Osteoblast (primary cell): ENCODE data around the gene MICU1. TPM values are rescaled to one million over a fixed set of nuclear protein-coding genes. Genes with fewer than 3 reads are reported as not detected.
A peak's percentile ranks its signal among the peaks of the same experiment; 100 is the strongest.

ENCODE experiments used
- DNase-seq: peaks from one replicate; pipeline ENCODE4 v3.0.0; 2011; ENCODE audit warnings: low spot score, mixed read lengths; ENCODE audit not compliant: insufficient read length; ENCODE audit errors: missing footprints
- H2AFZ ChIP-seq: 2 replicates; pipeline ENCODE4 v1.6.0; 2011; ENCODE audit warnings: mild to moderate bottlenecking, low read length
- H3K27ac ChIP-seq: 2 replicates; pipeline ENCODE4 v1.5.1; 2011; ENCODE audit warnings: mild to moderate bottlenecking, low read depth, low read length, moderate library complexity
- H3K27me3 ChIP-seq: 2 replicates; pipeline ENCODE4 v1.6.0; 2012; ENCODE audit warnings: mild to moderate bottlenecking, control low read depth, inconsistent platforms, low read length, moderate library complexity; ENCODE audit not compliant: insufficient read depth
- H3K36me3 ChIP-seq: 2 replicates; pipeline ENCODE4 v1.5.1; 2011; ENCODE audit warnings: mild to moderate bottlenecking, low read length, control low read depth, moderate library complexity; ENCODE audit not compliant: insufficient read depth
- H3K4me1 ChIP-seq: 2 replicates; pipeline ENCODE4 v1.5.1; 2011; ENCODE audit warnings: mild to moderate bottlenecking, low read length, control low read depth, moderate library complexity; ENCODE audit not compliant: insufficient read depth
- H3K4me2 ChIP-seq: 2 replicates; pipeline ENCODE4 v1.6.0; 2011; ENCODE audit warnings: mild to moderate bottlenecking, low read length; ENCODE audit not compliant: insufficient read depth
- H3K4me3 ChIP-seq: fragments of 200-600 bp; sonication (generic); 3 replicates; pipeline ENCODE4 v1.5.1; 2012; ENCODE audit warnings: mild to moderate bottlenecking, low read length, inconsistent platforms; ENCODE audit not compliant: insufficient read depth
- H3K79me2 ChIP-seq: 2 replicates; pipeline ENCODE4 v1.6.0; 2012; ENCODE audit warnings: mild to moderate bottlenecking, low read length, control low read depth, inconsistent platforms; ENCODE audit not compliant: insufficient read depth
- H3K9me3 ChIP-seq: 2 replicates; pipeline ENCODE4 v1.5.1; 2011; ENCODE audit warnings: low read depth, low read length, control low read depth
- H4K20me1 ChIP-seq: 2 replicates; pipeline ENCODE4 v1.6.0; 2012; ENCODE audit warnings: mild to moderate bottlenecking, low read length, control low read depth; ENCODE audit not compliant: insufficient read depth
- total RNA-seq: library from RNA; depleted of rRNA; stranded (reverse); fragments of >200 nt; gene quantifications from 2 replicates; pipeline ENCODE4 v1.2.3, GENCODE V29; 2012
- TF ChIP-seq, protein P1 (sequence below): IDR thresholded peaks from 2 replicates; pipeline ENCODE4 v1.5.1; 2011; ENCODE audit warnings: mild to moderate bottlenecking, low read depth, low read length, moderate library complexity; ENCODE audit errors: extremely low read depth

The MICU1 gene
- total RNA-seq, 1 donor, result 79.6 TPM

DNA sequence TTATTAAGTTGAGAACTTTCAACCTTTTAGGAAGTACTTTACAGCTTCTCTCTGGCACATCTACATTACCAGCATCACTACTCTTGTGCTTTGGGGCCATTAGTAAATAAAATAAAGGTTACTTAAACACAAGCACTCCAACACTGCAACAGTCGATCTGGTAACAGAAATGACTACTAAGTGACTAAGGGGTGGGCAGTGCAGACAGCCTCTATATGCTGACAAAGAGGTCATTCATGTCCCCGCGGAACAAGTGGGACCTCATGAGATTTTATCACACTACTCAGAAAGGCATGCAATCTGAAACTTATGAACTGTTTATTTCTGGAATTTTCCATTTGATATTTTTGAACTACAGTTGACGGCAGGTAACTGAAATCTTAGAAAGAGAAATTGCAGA lies 159.9 kb downstream of the MICU1 start:
- H3K27me3 ChIP-seq, result no peaks in the 10 kb centered on the region
- H3K4me3 ChIP-seq, result no peak overlapping the region
- no peaks in the 10 kb centered on the region for H3K9me3 ChIP-seq
- no peak overlapping the region for H2AFZ ChIP-seq
- H3K36me3 ChIP-seq, result no peaks in the 10 kb centered on the region
- DNase-seq, result no peak
- H3K79me2 ChIP-seq, result no peaks in the 10 kb centered on the region
- H3K27ac ChIP-seq, result no peak overlapping the region
- peak overlapping the region; percentile 44 for H3K4me2 ChIP-seq
- H3K4me1 ChIP-seq, result peaks cover 11% of the 10 kb centered on the region
- TF ChIP-seq, protein P1, sequence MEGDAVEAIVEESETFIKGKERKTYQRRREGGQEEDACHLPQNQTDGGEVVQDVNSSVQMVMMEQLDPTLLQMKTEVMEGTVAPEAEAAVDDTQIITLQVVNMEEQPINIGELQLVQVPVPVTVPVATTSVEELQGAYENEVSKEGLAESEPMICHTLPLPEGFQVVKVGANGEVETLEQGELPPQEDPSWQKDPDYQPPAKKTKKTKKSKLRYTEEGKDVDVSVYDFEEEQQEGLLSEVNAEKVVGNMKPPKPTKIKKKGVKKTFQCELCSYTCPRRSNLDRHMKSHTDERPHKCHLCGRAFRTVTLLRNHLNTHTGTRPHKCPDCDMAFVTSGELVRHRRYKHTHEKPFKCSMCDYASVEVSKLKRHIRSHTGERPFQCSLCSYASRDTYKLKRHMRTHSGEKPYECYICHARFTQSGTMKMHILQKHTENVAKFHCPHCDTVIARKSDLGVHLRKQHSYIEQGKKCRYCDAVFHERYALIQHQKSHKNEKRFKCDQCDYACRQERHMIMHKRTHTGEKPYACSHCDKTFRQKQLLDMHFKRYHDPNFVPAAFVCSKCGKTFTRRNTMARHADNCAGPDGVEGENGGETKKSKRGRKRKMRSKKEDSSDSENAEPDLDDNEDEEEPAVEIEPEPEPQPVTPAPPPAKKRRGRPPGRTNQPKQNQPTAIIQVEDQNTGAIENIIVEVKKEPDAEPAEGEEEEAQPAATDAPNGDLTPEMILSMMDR, result no peak
- H4K20me1 ChIP-seq, result no peaks in the 10 kb centered on the region

DNA sequence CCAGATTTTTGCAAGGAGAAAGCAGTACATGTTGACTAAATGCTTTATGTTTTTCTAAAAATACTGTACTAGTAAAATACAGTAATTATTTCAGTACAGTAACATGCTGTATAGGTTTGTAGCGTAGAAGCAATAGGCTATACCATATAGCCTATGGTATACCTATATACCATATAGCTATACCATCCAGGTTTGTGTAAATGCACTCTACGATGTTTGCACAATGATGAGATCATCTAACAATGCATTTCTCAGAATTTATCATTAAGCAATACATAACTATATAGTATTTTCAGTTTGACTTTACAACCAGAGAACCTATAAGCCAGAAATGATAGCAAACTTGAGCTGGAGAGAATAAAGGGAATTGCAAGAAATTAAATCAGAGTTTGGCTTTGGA lies 161.4 kb downstream of the MICU1 start:
- H2AFZ ChIP-seq, result no peak overlapping the region
- TF ChIP-seq, protein P1, result no peak
- no peak for DNase-seq

DNA sequence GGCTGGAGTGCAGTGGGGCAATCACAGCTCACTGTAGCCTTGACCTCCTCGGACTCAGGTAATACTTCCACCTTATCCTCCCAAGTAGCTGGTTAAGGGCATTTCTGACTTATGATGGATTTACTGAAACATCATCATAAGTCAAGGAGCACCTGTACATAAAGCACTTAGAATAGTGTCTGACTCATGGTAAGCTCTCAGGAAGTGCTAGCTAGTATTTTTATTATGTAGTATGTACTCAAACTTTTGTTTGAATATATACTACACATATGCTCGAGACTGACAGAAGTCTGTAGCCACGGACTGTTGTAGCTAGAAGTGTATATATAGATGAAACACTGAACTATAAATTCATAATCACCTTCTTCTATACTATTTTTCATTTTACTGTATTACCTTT lies 163.6 kb downstream of the MICU1 start:
- no peaks in the 10 kb centered on the region for H3K79me2 ChIP-seq

More for the DNA sequence above, 161.4 kb downstream of the MICU1 start:
- no peaks in the 10 kb centered on the region for H3K9me3 ChIP-seq
- no peaks in the 10 kb centered on the region for H3K36me3 ChIP-seq
- H4K20me1 ChIP-seq, result no peaks in the 10 kb centered on the region
- no peak overlapping the region for H3K4me2 ChIP-seq
- H3K27ac ChIP-seq, result no peak overlapping the region
- H3K4me3 ChIP-seq, result no peak overlapping the region
- H3K79me2 ChIP-seq, result no peaks in the 10 kb centered on the region
- peaks cover 11% of the 10 kb centered on the region for H3K4me1 ChIP-seq
- no peaks in the 10 kb centered on the region for H3K27me3 ChIP-seq

DNA sequence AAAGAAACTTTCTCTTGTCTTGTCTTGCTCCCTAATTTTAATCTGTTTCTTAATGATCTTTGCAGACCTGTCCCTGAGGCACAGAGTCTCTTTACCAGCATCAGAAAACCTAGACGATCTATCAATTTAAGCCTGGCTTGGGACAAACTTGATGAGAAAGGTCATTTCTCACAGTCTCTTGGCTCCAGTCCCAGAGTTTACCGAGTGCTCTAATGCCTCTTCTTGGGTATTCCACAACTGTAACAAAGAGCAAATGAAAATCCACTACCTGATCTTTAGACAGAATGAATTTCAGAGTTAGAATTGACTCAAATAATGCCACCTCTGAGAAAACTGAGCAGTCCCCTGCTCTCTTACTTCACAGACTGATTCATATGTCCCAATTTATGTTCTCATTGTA lies 164.8 kb downstream of the MICU1 start:
- no peak overlapping the region for H2AFZ ChIP-seq
- H3K36me3 ChIP-seq, result no peaks in the 10 kb centered on the region
- no peak overlapping the region for H3K4me2 ChIP-seq
- no peaks in the 10 kb centered on the region for H3K9me3 ChIP-seq
- H3K27me3 ChIP-seq, result no peaks in the 10 kb centered on the region
- H3K27ac ChIP-seq, result no peak overlapping the region
- TF ChIP-seq, protein P1, result no peak
- no peak for DNase-seq
- H3K4me3 ChIP-seq, result no peak overlapping the region
- H4K20me1 ChIP-seq, result no peaks in the 10 kb centered on the region
- H3K79me2 ChIP-seq, result no peaks in the 10 kb centered on the region
- peaks cover 5% of the 10 kb centered on the region for H3K4me1 ChIP-seq

More for the DNA sequence above, 163.6 kb downstream of the MICU1 start:
- H3K27me3 ChIP-seq, result no peaks in the 10 kb centered on the region
- H4K20me1 ChIP-seq, result no peaks in the 10 kb centered on the region
- TF ChIP-seq, protein P1, result no peak
- H3K4me3 ChIP-seq, result no peak overlapping the region
- no peak for DNase-seq
- no peaks in the 10 kb centered on the region for H3K36me3 ChIP-seq
- no peak overlapping the region for H3K4me2 ChIP-seq
- H2AFZ ChIP-seq, result no peak overlapping the region
- peaks cover 11% of the 10 kb centered on the region for H3K4me1 ChIP-seq
- H3K27ac ChIP-seq, result no peak overlapping the region
- H3K9me3 ChIP-seq, result no peaks in the 10 kb centered on the region
